HPDE6-E6E7 (cell line): ENCODE data around the gene NTM.

Source experiments
- DNase-seq: peaks from one replicate; pipeline ENCODE4 v3.0.0; 2011; ENCODE audit warnings: missing footprints; ENCODE audit errors: extremely low spot score

Gene NTM

GRCh38 chr11:132039521-132039920 lies 669.1 kb downstream of the NTM start:
- no peak for DNase-seq

GRCh38 chr11:132042296-132042695 lies 671.9 kb downstream of the NTM start:
- DNase-seq: no peak

- DNase-seq: no peak
Measured at GRCh38 chr11:132043714-132044113, 673.3 kb downstream of the NTM start.

GRCh38 chr11:132045107-132045506 lies 674.7 kb downstream of the NTM start:
- no peak for DNase-seq

GRCh38 chr11:132046288-132046865 lies 676.0 kb downstream of the NTM start:
- DNase-seq: no peak

GRCh38 chr11:132047167-132047566 lies 676.8 kb downstream of the NTM start:
- DNase-seq: no peak

GRCh38 chr11:132048040-132048439 lies 677.6 kb downstream of the NTM start:
- DNase-seq: no peak

- DNase-seq: no peak
Measured at GRCh38 chr11:132049205-132049604, 678.8 kb downstream of the NTM start.

GRCh38 chr11:132050049-132050448 lies 679.6 kb downstream of the NTM start:
- DNase-seq: no peak

- no peak for DNase-seq
Measured at GRCh38 chr11:132050577-132051165, 680.3 kb downstream of the NTM start.

GRCh38 chr11:132051704-132052103 lies 681.3 kb downstream of the NTM start:
- DNase-seq: no peak

GRCh38 chr11:132052342-132052741 lies 681.9 kb downstream of the NTM start:
- DNase-seq: no peak

GRCh38 chr11:132052904-132053303 lies 682.5 kb downstream of the NTM start:
- DNase-seq: no peak

- DNase-seq: no peak
Measured at GRCh38 chr11:132054822-132055221, 684.4 kb downstream of the NTM start.

- no peak for DNase-seq
Measured at GRCh38 chr11:132055296-132055695, 684.9 kb downstream of the NTM start.

GRCh38 chr11:132056689-132057088 lies 686.3 kb downstream of the NTM start:
- no peak for DNase-seq

- no peak for DNase-seq
Measured at GRCh38 chr11:132057266-132057665, 686.9 kb downstream of the NTM start.

GRCh38 chr11:132058211-132058772 lies 687.9 kb downstream of the NTM start:
- no peak for DNase-seq

GRCh38 chr11:132060567-132060966 lies 690.2 kb downstream of the NTM start:
- DNase-seq: no peak

GRCh38 chr11:132062031-132062430 lies 691.6 kb downstream of the NTM start:
- no peak for DNase-seq

- DNase-seq: no peak
Measured at GRCh38 chr11:132062541-132062940, 692.1 kb downstream of the NTM start.

- DNase-seq: no peak
Measured at GRCh38 chr11:132064987-132065620, 694.7 kb downstream of the NTM start.

GRCh38 chr11:132068556-132068955 lies 698.1 kb downstream of the NTM start:
- no peak for DNase-seq
